Measurements from ENCODE around the gene AKAIN1. TPM values are rescaled to one million over a fixed set of nuclear protein-coding genes. Genes with fewer than 3 reads are reported as not detected.
A peak's percentile ranks its signal among the peaks of the same experiment; 100 is the strongest.

The AKAIN1 gene
- total and polyA plus RNA-seq, 12 donors = 0.28 to 9.7 (median 3.8) TPM; not detected in 4

GRCh38 chr18:5207471-5208150, 10.6 kb upstream of the AKAIN1 start:
- no peak for TF ChIP-seq POLR2A (IDR thresholded peaks at IDR 0.05)
- TF ChIP-seq, protein P1, sequence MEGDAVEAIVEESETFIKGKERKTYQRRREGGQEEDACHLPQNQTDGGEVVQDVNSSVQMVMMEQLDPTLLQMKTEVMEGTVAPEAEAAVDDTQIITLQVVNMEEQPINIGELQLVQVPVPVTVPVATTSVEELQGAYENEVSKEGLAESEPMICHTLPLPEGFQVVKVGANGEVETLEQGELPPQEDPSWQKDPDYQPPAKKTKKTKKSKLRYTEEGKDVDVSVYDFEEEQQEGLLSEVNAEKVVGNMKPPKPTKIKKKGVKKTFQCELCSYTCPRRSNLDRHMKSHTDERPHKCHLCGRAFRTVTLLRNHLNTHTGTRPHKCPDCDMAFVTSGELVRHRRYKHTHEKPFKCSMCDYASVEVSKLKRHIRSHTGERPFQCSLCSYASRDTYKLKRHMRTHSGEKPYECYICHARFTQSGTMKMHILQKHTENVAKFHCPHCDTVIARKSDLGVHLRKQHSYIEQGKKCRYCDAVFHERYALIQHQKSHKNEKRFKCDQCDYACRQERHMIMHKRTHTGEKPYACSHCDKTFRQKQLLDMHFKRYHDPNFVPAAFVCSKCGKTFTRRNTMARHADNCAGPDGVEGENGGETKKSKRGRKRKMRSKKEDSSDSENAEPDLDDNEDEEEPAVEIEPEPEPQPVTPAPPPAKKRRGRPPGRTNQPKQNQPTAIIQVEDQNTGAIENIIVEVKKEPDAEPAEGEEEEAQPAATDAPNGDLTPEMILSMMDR (IDR thresholded peaks at IDR 0.05) = no peak
- WGBS, 4 donors = 24 to 28% (median 26%) methylated on average over 4 of the region's 4 CpGs
- no peaks in the 10 kb centered on the region for H3K27me3 ChIP-seq

GRCh38 chr18:5198311-5198710, 1.3 kb upstream of the AKAIN1 start:
- Histone ChIP-seq H3K27me3 (peaks cover 32% of the 10 kb centered on the region), H3K27ac (no peak overlapping the region), H3K4me3 (no peak overlapping the region), H3K36me3 (replicated peaks in 1 of 2) (no peaks in the 10 kb centered on the region), H3K4me1 (replicated peaks in 1 of 2) (no peaks in the 10 kb centered on the region), H3K9me3 (replicated peaks in 1 of 3) (peaks cover 0 to 4% (median 0%) of the 10 kb centered on the region in 3 donors)
- 72 to 88% (median 84%) methylated on average over 3 of the region's 3 CpGs for WGBS, 4 donors
- TF ChIP-seq, protein P1 (IDR thresholded peaks at IDR 0.05) = no peak
- DNase-seq = no peak
- intact Hi-C loops (cut with DNase I) = no loop called here

More at GRCh38 chr18:5207471-5208150, 10.6 kb upstream of the AKAIN1 start:
- no peak overlapping the region for H3K27ac ChIP-seq
- intact Hi-C loops (cut with DNase I) = no loop called here
- no peaks in the 10 kb centered on the region for H3K4me1 ChIP-seq (replicated peaks in 1 of 2)
- H3K9me3 ChIP-seq (replicated peaks in 1 of 3) = no peaks in the 10 kb centered on the region
- DNase-seq = no peak
- no peak overlapping the region for H3K4me3 ChIP-seq
- H3K36me3 ChIP-seq (replicated peaks in 1 of 2) = no peaks in the 10 kb centered on the region

GRCh38 chr18:5197461-5197860, 404 bp upstream of the AKAIN1 start:
- intact Hi-C loops (cut with DNase I) = no loop called here

GRCh38 chr18:5196253-5197031, 615 bp downstream of the AKAIN1 start:
- H3K27me3 ChIP-seq = peaks cover 32% of the 10 kb centered on the region
- DNase-seq = peak in 3 of 7 donors; percentile 7 to 71 (median 19)
- intact Hi-C loops (cut with DNase I) = no loop called here
- TF ChIP-seq, protein P1 (IDR thresholded peaks at IDR 0.05) = no peak
- TF ChIP-seq POLR2A (IDR thresholded peaks at IDR 0.05) = peak in 1 of 2 donors; percentile 13
- no peaks in the 10 kb centered on the region for H3K4me1 ChIP-seq (replicated peaks in 1 of 2)
- peak overlapping the region in 1 of 5 donors; percentile 39 for H3K27ac ChIP-seq
- H3K4me3 ChIP-seq = no peak overlapping the region
- no peaks in the 10 kb centered on the region for H3K36me3 ChIP-seq (replicated peaks in 1 of 2)
- H3K9me3 ChIP-seq (replicated peaks in 1 of 3) = no peaks in the 10 kb centered on the region
- 1 to 6% (median 4%) methylated on average over 28 to 50 of the region's 50 CpGs for WGBS, 4 donors

More at GRCh38 chr18:5197461-5197860, 404 bp upstream of the AKAIN1 start:
- Histone ChIP-seq H3K4me3 (no peak overlapping the region), H3K27ac (peak overlapping the region in 1 of 5 donors; percentile 39), H3K4me1 (replicated peaks in 1 of 2) (no peaks in the 10 kb centered on the region), H3K36me3 (replicated peaks in 1 of 2) (no peaks in the 10 kb centered on the region), H3K9me3 (replicated peaks in 1 of 3) (peaks cover 0 to 4% (median 0%) of the 10 kb centered on the region in 3 donors), H3K27me3 (peaks cover 32% of the 10 kb centered on the region)
- WGBS, 4 donors = 3 to 8% (median 5%) methylated on average over 16 to 18 of the region's 18 CpGs
- TF ChIP-seq POLR2A (IDR thresholded peaks at IDR 0.05) = no peak
- TF ChIP-seq, protein P1 (IDR thresholded peaks at IDR 0.05) = no peak
- peak in 1 of 7 donors; percentile 76 for DNase-seq

All from adrenal gland (tissue), 12 donors.